ENCODE measurements around the gene PRR18.

GRCh38 chr6:166277018-166277417, 31.2 kb downstream of the PRR18 start:
- no peak for TF ChIP-seq MAX (IDR thresholded peaks at IDR 0.05)
- TF ChIP-seq RAD21 (IDR thresholded peaks at IDR 0.05): no peak
- TF ChIP-seq, protein P1, sequence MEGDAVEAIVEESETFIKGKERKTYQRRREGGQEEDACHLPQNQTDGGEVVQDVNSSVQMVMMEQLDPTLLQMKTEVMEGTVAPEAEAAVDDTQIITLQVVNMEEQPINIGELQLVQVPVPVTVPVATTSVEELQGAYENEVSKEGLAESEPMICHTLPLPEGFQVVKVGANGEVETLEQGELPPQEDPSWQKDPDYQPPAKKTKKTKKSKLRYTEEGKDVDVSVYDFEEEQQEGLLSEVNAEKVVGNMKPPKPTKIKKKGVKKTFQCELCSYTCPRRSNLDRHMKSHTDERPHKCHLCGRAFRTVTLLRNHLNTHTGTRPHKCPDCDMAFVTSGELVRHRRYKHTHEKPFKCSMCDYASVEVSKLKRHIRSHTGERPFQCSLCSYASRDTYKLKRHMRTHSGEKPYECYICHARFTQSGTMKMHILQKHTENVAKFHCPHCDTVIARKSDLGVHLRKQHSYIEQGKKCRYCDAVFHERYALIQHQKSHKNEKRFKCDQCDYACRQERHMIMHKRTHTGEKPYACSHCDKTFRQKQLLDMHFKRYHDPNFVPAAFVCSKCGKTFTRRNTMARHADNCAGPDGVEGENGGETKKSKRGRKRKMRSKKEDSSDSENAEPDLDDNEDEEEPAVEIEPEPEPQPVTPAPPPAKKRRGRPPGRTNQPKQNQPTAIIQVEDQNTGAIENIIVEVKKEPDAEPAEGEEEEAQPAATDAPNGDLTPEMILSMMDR (IDR thresholded peaks at IDR 0.05; ENCODE audit: low read depth, low read length, missing input control): no peak
- no peak for TF ChIP-seq YY1 (IDR thresholded peaks at IDR 0.05)
- TF ChIP-seq, protein P2, sequence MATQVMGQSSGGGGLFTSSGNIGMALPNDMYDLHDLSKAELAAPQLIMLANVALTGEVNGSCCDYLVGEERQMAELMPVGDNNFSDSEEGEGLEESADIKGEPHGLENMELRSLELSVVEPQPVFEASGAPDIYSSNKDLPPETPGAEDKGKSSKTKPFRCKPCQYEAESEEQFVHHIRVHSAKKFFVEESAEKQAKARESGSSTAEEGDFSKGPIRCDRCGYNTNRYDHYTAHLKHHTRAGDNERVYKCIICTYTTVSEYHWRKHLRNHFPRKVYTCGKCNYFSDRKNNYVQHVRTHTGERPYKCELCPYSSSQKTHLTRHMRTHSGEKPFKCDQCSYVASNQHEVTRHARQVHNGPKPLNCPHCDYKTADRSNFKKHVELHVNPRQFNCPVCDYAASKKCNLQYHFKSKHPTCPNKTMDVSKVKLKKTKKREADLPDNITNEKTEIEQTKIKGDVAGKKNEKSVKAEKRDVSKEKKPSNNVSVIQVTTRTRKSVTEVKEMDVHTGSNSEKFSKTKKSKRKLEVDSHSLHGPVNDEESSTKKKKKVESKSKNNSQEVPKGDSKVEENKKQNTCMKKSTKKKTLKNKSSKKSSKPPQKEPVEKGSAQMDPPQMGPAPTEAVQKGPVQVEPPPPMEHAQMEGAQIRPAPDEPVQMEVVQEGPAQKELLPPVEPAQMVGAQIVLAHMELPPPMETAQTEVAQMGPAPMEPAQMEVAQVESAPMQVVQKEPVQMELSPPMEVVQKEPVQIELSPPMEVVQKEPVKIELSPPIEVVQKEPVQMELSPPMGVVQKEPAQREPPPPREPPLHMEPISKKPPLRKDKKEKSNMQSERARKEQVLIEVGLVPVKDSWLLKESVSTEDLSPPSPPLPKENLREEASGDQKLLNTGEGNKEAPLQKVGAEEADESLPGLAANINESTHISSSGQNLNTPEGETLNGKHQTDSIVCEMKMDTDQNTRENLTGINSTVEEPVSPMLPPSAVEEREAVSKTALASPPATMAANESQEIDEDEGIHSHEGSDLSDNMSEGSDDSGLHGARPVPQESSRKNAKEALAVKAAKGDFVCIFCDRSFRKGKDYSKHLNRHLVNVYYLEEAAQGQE (IDR thresholded peaks at IDR 0.05): no peak
- no peak for TF ChIP-seq ATF3 (IDR thresholded peaks at IDR 0.05)
